GM18505 (cell line): ENCODE data around the gene NEUROG1.
"Not testable (repeated sequence)": the region's sequence is repeated elsewhere in the genome, so short reads cannot be mapped to it uniquely, and the experiment has no call there.

Source experiments
- ATAC-seq: cut with Tn5 transposase; IDR thresholded peaks from one replicate; pipeline ENCODE4 v1.9.1; 2021; ENCODE audit not compliant: unreplicated experiment
- POLR2A ChIP-seq: IDR thresholded peaks from 4 replicates; pipeline ENCODE4 v1.6.1; 2011; ENCODE audit warnings: borderline replicate concordance; ENCODE audit not compliant: insufficient read depth, insufficient read length; ENCODE audit errors: extremely low read depth

NEUROG1 gene

DNA sequence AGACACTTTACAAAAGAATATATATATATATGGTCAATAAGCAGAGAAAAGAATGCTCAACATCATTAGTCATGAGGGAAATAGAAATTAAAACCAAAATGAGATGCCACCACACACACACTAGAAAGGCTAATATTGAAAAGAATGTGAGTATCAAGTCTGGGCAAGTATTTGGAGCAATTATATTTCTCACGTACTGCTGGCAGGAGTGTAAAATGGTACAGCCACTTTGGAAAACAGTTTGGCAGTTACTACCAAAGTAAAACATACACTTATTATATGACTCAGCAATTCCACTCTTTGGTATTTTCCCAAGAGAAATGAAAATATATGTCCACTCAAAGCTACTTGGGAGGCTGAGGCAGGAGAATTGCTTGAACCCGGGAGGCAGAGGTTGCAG is 29.8 kb downstream of the NEUROG1 start:
- no peak for ATAC-seq

DNA sequence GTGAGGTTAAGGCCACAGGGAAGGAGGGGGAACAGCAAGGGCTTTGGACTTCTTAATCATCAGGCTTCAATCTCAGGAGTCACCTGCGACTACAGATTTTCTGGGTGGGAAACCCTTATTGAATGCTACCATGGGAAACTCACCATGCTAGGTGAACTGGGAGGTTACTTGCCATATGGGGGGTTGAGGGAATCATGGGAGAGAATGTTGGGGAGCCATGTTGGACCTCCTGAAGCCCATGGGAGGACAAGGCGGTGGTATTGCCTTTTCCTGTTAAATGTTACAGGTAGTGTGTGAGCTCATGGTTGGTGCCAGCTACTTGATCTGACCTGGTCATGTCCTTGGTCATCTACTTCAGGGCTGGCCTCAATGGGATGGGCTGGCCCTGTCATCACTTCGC is 31.4 kb downstream of the NEUROG1 start:
- no peak for TF ChIP-seq POLR2A
- no peak for ATAC-seq

More for the DNA sequence above, 29.8 kb downstream of the NEUROG1 start:
- TF ChIP-seq POLR2A = no peak

DNA sequence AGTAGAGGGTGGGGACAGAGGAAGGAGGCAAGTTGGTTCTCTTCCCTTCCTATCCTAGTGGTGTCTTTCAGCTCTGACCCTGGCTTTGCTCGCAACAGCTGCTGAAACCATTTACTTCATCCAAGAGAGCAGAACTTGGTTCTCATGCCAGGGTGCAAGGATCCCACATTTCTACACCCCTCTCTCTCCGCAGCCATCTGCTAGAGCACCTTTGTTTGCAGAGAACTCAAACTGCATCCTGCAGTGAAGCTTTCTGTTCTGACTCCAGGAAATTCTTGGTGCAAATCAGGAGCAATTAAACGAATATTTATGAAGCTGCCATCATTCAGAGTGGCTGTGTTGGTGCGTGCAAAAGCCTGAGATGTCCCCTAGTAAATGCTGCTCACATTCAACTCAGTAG is 31.9 kb downstream of the NEUROG1 start:
- no peak for ATAC-seq
- no peak for TF ChIP-seq POLR2A

DNA sequence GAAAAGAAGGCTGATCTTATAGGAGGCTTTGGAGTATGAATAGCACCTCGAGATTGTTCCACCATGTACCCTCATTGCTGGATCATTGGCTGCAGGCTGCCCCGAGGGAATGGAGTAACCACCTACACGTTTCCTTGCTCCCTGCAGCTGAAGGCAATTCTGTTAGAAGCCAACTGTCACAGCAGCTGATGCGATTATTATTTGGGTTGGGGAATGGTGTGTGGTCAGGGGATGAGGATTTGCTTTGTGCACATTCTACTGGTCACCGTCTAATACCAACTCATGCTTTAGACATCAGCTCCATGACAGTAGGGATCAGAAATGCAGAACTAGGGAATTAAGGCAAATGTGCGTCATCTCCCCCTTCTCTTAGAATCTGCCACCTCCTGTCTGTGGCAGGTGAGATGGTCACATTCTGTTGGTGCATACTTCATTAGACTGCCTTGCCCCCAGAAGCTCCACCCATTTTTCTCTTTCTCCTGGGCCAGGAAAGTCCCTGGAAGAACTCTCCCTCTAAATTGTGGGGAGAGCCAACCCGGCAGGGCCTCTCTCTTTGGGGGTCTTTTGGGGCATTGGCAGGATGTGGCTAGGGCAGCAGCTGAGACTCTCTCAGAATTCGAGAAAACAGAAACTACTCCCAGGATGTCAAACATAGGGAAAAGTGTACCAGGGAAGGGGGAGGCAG is 32.8 kb downstream of the NEUROG1 start:
- no peak for ATAC-seq
- no peak for TF ChIP-seq POLR2A

DNA sequence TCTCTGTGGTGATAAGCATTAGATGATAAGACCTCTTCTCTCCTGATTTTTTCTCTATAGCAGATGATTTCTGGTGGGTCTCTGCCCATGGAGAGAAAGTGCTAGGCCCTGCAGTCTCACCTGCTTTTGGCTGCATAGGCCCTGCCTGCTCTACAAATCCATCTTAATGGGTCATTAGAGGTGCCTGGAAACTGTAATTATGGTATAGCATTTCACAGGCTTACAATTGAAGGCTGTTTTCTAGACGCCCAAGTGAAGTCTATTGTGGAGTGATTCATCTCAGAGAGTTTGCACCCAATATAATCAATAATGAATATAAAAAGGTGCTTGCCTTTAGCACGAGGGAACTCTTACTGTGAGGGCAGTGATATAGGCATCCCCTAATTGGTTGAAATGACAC is 33.8 kb downstream of the NEUROG1 start:
- no peak for ATAC-seq
- TF ChIP-seq POLR2A = no peak

DNA sequence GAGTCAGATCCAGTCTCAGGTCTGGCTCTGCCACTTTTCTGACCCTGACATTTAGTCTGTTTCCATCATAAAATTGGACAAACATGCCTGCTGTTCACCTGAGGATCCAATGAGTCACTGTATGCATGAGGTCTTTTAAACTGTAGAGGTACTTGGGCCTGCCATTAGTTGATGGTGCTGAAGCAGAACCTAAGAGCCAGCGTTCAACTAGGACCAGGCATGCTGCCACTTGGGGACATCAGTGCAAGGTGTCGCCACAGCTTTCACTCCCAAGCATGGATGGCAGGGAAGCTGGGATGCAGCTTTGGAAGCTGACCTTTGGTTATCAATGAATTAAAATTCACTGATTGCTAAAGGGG is 37.1 kb downstream of the NEUROG1 start:
- TF ChIP-seq POLR2A = no peak
- ATAC-seq = no peak

DNA sequence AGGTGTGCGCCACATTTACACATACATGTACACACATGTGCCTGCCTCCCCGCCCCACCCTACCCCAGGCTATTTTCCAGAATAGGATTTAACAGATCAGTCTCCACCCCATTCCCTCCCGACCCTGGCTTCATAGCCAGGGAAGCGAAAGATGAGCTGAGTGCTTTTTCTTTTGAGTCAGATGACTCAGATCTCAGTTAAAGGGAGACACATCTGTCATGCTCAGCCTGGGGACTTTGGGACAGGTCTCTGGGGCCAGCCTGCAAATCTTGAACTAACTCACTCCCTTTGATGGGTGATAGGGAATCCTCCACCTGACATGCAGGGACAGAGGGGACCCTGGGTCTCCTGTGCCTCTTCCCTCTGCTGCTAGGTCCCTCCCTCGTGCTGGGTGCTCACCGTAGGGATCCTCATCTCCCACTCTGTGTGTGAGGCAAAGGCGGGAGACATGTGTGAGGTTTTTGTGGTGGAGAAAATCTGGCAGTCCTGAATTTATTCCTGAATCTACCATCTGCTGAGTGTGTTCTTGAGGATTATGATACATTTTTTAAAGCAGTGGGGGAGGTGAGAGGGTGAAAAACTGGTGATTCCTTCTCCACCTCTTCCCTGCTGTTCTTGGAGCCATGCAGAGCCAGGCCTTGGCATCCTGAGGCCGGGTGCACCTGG is 37.7 kb downstream of the NEUROG1 start:
- TF ChIP-seq POLR2A = no peak
- no peak for ATAC-seq

DNA sequence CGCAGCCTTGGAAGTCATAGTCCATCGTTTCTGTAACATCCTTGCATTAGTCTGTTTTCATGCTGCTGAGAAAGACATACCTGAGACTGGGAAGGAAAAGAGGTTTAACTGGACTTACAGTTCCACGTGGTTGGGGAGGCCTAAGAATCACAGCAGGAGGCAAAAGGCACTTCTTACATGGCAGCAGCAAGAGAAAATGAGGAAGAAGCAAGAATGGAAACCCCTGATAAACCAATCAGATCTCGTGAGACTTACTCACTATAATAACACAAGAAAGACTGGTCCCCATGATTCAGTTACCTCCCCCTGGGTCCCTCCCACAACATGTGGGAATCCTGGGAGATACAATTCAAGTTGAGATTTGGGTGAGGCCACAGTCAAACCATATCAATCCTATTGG is 40.2 kb downstream of the NEUROG1 start:
- not testable (repeated sequence) for ATAC-seq

DNA sequence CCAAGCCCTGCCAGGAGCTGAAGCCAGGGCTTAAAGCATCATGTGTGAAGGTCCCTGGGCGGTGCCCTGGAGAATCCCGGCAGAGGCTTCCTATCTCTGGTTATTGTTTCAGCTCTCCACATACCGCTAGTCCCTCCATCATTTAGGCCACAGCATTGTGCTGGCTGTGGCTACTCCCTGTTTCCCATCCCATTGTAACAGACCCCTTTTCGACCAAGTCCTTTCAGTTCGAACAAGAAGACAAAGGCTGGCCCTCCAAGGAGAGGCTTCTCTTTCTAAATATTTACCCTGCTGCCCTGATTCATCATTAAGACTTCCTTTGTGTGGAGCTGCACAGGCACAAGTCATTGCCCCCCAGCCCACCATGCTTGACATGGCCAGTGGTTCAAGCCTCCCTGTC is 41.6 kb downstream of the NEUROG1 start:
- TF ChIP-seq POLR2A = no peak
- no peak for ATAC-seq

DNA sequence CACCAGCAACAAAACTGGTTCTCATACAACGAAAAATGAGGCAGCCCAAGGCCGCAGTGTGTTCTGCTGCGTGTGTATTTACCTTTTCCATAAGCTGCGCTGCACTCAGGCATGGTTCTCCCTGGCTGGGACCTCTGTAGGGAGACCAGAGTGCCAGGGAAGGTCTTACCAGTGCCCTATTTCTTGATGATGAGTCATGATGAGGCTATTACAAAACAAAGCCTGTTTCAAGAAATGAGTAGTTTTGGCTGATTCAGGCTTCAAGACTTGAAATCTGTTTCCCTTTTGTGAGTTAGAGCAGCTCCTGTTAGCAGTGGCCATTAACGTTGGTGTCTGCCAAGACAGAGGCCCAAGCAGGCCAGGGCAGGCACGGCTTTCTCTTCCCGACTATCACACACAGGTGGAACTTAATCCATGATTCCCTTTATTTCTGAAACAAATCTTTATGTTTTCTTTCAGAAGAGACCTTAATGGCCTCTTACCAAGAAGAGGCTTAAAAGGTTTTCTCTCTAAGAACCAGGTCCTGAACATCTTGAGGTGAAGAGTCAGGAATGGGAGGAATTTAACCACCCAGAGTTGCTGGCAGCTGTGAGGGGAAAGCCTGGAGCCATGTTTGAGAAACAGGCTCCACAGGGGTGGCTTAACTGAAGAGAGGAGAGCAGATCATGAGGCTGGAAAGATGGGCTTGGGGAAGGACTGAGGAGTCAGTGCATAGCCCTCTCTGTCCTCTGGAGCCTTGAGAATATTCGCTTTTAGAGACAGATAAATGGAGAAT is 42.2 kb downstream of the NEUROG1 start:
- no peak for TF ChIP-seq POLR2A
- ATAC-seq = no peak

DNA sequence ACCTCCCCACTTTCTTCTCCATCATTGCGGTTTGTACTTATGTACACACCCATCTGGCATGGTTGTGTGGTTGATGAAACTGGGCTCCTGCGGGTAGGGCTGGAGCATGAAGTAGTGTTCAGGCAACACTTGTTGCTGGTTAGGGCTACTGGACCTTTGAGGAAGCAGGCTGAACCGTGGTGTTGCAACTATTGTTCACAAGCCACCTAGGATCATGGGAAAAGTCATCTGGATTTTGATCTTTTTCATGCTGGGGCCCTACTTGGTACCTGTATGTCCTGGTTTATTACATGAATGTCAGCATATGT is 43.5 kb downstream of the NEUROG1 start:
- no peak for TF ChIP-seq POLR2A

DNA sequence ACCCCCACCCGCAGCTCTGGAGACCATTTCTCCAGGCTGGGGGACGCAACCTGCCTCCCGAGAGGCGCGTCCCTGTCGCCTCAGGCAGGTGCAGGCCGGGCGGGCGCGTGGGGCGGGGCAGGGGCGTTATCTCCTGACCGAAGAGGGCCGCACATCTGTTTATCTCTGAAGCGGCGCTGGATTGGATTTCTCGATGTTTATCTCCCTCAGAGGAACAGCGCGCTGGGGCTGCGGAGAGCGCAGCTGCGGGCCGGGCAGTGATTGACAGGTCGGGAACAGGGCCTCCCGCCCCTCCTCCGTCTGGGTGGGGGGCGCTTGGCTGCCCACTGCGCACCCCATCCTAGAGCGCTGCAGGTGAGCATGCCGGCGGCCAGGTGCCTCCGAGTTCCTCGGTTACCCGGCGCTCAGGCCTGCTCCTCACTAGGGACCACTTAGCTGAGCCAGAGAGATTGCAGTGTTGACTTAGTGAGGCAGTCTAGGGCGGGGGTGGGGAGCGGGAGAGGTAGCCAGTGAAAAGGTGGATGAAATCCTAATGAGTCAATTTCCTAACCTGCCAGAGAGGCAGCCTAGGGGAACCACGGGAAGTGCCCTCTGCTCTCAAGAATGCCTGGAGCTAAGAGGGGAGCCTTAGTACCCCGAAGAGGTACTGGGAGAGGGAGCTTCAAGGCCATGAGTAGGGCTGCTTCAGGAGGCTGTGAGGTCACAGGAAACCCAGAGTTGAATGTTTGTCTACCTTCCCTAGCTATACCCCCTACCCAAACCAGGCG is 44.0 kb downstream of the NEUROG1 start:
- no peak for TF ChIP-seq POLR2A
- ATAC-seq = no peak

More for the DNA sequence above, 43.5 kb downstream of the NEUROG1 start:
- ATAC-seq = no peak

DNA sequence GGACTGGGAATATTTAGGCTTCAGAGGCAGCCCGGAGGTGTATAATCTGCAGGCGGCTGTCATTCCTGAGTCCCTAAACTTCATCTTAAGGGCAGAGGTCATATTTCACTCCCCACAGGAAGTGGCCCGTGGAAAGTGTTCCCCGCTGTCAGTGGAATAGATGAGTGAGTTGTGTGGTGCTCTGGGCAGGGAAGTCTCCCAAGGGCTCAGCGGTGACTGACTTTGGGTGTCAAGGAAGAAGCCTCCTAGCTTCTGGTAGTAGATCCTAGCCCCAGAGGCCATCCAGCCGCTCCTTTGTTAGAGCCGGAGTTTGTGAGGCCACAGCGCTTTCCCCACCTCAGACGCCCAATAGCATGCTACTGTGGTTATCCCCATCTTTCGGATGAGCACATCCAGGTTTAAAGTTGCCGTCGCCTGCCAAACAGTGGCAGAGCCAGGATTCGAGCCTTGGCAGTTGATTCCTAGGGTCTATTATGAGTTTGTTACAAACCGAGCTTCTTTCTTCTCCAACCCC is 44.7 kb downstream of the NEUROG1 start:
- no peak for TF ChIP-seq POLR2A

DNA sequence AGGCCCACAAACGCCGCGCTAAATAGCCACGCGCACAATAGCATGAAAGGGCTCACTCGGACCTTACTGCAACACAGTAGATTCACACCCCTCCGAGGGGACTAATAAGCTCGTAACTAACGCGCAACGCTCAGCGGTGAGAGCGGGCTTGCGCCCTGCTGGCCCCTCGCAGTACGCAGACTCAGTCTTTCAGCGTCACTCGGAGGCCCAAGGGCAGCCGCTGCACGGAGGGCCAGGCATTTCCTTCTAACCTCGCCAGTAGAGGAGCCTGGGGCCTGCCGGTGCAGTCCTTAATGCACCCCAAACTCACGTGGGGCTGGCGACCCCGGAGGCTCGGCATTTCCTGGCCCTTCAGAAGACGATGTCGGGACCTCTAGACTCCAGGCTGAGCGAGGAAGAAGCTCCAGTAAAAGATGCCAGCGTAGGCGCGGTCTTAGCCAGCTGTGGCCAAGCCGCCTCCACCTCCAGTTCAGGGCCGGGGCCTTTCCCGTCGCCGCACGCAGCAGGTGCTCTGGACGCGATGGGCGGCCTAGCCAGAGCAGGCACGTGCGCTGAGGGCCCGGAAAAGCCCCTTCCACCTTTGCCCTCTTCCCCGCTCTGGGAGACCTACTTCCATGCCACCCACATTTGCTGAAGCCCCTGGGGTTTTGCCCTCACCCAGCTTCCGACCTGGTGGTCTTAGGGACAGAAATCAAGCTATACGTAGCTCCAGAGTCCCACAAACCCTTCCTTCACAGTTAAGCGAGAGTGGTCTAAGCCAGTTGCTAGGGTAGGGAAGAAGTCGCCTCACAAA is 45.3 kb downstream of the NEUROG1 start:
- ATAC-seq = no peak
- no peak for TF ChIP-seq POLR2A

More for the DNA sequence above, 44.7 kb downstream of the NEUROG1 start:
- no peak for ATAC-seq
